ENCODE results near the gene EYA2. TPM values are rescaled to one million over a fixed set of nuclear protein-coding genes. Genes with fewer than 3 reads are reported as not detected.

Gene EYA2, protein sequence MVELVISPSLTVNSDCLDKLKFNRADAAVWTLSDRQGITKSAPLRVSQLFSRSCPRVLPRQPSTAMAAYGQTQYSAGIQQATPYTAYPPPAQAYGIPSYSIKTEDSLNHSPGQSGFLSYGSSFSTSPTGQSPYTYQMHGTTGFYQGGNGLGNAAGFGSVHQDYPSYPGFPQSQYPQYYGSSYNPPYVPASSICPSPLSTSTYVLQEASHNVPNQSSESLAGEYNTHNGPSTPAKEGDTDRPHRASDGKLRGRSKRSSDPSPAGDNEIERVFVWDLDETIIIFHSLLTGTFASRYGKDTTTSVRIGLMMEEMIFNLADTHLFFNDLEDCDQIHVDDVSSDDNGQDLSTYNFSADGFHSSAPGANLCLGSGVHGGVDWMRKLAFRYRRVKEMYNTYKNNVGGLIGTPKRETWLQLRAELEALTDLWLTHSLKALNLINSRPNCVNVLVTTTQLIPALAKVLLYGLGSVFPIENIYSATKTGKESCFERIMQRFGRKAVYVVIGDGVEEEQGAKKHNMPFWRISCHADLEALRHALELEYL
- total RNA-seq (1.1 and 1.8 TPM in 2 replicates), polyA plus RNA-seq (0.27 and 2.8 TPM in 2 replicates), polyA minus RNA-seq (1.9 and 2.3 TPM in 2 replicates)
- total RNA-seq (2013), result 0.89 TPM

DNA sequence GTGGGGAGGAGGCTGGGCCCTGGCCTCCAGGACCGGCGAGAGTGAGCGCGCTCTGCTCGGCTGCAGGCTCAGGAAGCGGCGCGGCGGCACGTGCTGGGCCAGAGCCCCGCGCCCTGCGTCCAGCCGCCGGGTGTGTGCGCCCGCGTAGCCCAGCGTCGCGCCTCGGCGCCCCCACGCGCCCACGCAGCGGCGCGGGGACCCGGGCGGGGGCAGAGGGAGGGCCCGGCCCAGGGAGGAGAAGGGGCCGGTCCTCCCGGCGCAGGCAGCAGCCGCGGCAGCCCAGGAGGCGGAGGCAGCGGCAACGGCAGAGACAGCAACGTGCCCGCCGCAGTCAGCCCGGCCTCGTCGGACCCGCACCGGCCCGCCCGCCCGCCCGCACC lies at the start of gene EYA2:
TSS of gene EYA2 (plus strand) at position 265 of the 380 bp plus-strand sequence. CDS start 95,168 bp downstream, outside the sequence.
- Histone ChIP-seq H3K27me3 (replicated peaks in 1 of 4; ENCODE audit: control extremely low read depth in 1 of 4, control insufficient read depth in 3 of 4, insufficient read depth in 4 of 4, low read length in 3 of 4) (peaks cover 1 to 31% (median 8%) of the 10 kb centered on the region in 4 experiments), H3K36me3 (replicated peaks in 1 of 2; ENCODE audit: control extremely low read depth in 1 of 2, control insufficient read depth in 1 of 2, extremely low read depth in 1 of 2, insufficient read depth in 2 of 2, low read length in 1 of 2) (no peaks in the 10 kb centered on the region), H4K20me1 (ENCODE audit: control insufficient read depth, insufficient read depth, low read length, poor library complexity, severe bottlenecking) (no peaks in the 10 kb centered on the region), H3K27ac (ENCODE audit: low read length in 2 of 2) (no peak within 1 kb of the TSS), H3K9me3 (ENCODE audit: control extremely low read depth in 1 of 3, control insufficient read depth in 2 of 3, insufficient read depth in 1 of 3, low read length in 2 of 3) (peaks cover 0 to 3% (median 0%) of the 10 kb centered on the region in 3 donors), H3K4me3 (ENCODE audit: control extremely low read depth in 1 of 5, extremely low read depth in 1 of 5, insufficient read depth in 1 of 5, low read depth in 2 of 5, low read length in 4 of 5) (peak within 1 kb of the TSS in 4 of 5 experiments; percentile 11 to 46 (median 20)), H3K79me2 (ENCODE audit: control insufficient read depth, insufficient read depth, low read length) (no peaks in the 10 kb centered on the region), H3K4me1 (ENCODE audit: control insufficient read depth in 2 of 2, insufficient read depth in 2 of 2, low read length in 2 of 2) (no peaks in the 10 kb centered on the region), H3K4me2 (replicated peaks; ENCODE audit: low read depth, low read length, poor library complexity, severe bottlenecking) (peak within 1 kb of the TSS; percentile 12), H2AFZ (ENCODE audit: insufficient read depth, low read depth, low read length, poor library complexity, severe bottlenecking) (no peak within 1 kb of the TSS), H3K9ac (ENCODE audit: low read length) (no peak within 1 kb of the TSS)
- H3K9me3 Mint-ChIP-seq (ENCODE audit: insufficient read depth), result no peaks in the 10 kb centered on the region
- H3K27me3 Mint-ChIP-seq, result peaks cover 69% of the 10 kb centered on the region
- H3K4me1 Mint-ChIP-seq, result peaks cover 2% of the 10 kb centered on the region
- intact Hi-C loops (cut with micrococcal nuclease), result no loop called here
- H3K4me3 Mint-ChIP-seq, result peak within 1 kb of the TSS; percentile 42
- TF ChIP-seq EZH2 (IDR thresholded peaks at IDR 0.05; ENCODE audit: borderline replicate concordance, insufficient read depth, low read depth, low read length, poor library complexity, severe bottlenecking), result no peak
- TF ChIP-seq, protein P1, sequence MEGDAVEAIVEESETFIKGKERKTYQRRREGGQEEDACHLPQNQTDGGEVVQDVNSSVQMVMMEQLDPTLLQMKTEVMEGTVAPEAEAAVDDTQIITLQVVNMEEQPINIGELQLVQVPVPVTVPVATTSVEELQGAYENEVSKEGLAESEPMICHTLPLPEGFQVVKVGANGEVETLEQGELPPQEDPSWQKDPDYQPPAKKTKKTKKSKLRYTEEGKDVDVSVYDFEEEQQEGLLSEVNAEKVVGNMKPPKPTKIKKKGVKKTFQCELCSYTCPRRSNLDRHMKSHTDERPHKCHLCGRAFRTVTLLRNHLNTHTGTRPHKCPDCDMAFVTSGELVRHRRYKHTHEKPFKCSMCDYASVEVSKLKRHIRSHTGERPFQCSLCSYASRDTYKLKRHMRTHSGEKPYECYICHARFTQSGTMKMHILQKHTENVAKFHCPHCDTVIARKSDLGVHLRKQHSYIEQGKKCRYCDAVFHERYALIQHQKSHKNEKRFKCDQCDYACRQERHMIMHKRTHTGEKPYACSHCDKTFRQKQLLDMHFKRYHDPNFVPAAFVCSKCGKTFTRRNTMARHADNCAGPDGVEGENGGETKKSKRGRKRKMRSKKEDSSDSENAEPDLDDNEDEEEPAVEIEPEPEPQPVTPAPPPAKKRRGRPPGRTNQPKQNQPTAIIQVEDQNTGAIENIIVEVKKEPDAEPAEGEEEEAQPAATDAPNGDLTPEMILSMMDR (IDR thresholded peaks at IDR 0.05), result no peak
- WGBS (ENCODE audit: insufficient coverage), result 2% methylated on average over 51 of the region's 52 CpGs
- no peak within 1 kb of the TSS for H3K27ac Mint-ChIP-seq
- DNase-seq, result no peak
- no peak for ATAC-seq (ENCODE audit: low read depth)
- POLR2A ChIA-PET, result no interaction called here
- CTCF ChIA-PET, result no interaction called here

DNA sequence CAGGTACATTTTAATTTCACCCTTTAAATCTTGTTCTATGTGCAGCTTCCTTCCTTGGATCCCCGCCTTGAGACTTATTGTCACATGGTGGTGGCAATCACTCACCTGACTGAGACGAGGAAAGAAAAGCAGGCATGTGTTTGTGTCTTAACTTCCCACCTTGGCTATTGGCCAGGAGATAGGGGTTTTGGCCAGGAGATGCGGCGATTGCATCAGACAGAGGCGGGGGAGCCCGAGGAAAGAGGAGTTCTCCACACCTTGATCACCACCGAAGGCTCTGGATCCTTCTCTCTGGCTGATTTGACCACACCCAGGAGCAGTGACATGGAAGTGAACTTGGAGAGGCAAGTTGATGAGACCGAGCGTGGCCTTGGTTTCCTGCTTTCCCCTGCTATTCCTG lies 49.7 kb upstream of the EYA2 start:
- Histone ChIP-seq H3K4me3 (ENCODE audit: control extremely low read depth in 1 of 5, extremely low read depth in 1 of 5, insufficient read depth in 1 of 5, low read depth in 2 of 5, low read length in 4 of 5) (no peak overlapping the region), H3K4me2 (replicated peaks; ENCODE audit: low read depth, low read length, poor library complexity, severe bottlenecking) (no peak overlapping the region), H3K4me1 (ENCODE audit: control insufficient read depth in 2 of 2, insufficient read depth in 2 of 2, low read length in 2 of 2) (no peaks in the 10 kb centered on the region), H3K27ac (ENCODE audit: low read length in 2 of 2) (no peak overlapping the region), H2AFZ (ENCODE audit: insufficient read depth, low read depth, low read length, poor library complexity, severe bottlenecking) (no peak overlapping the region), H3K27me3 (replicated peaks in 1 of 4; ENCODE audit: control extremely low read depth in 1 of 4, control insufficient read depth in 3 of 4, insufficient read depth in 4 of 4, low read length in 3 of 4) (peaks cover 0 to 7% (median 0%) of the 10 kb centered on the region in 4 experiments), H3K9ac (ENCODE audit: low read length) (no peak overlapping the region), H4K20me1 (ENCODE audit: control insufficient read depth, insufficient read depth, low read length, poor library complexity, severe bottlenecking) (no peaks in the 10 kb centered on the region), H3K36me3 (replicated peaks in 1 of 2; ENCODE audit: control extremely low read depth in 1 of 2, control insufficient read depth in 1 of 2, extremely low read depth in 1 of 2, insufficient read depth in 2 of 2, low read length in 1 of 2) (no peaks in the 10 kb centered on the region), H3K79me2 (ENCODE audit: control insufficient read depth, insufficient read depth, low read length) (no peaks in the 10 kb centered on the region), H3K9me3 (ENCODE audit: control extremely low read depth in 1 of 3, control insufficient read depth in 2 of 3, insufficient read depth in 1 of 3, low read length in 2 of 3) (no peaks in the 10 kb centered on the region)
- Mint-ChIP-seq H3K27ac (no peak overlapping the region), H3K4me1 (no peaks in the 10 kb centered on the region), H3K4me3 (no peak overlapping the region), H3K9me3 (ENCODE audit: insufficient read depth) (no peaks in the 10 kb centered on the region), H3K27me3 (peaks cover 16% of the 10 kb centered on the region)
- no peak for ATAC-seq (ENCODE audit: low read depth)
- WGBS (ENCODE audit: insufficient coverage), result 87% methylated on average over 7 of the region's 9 CpGs
- ChIA-PET CTCF (no interaction called here), POLR2A (no interaction called here)
- no peak for DNase-seq
- intact Hi-C loops (cut with micrococcal nuclease), result no loop called here
- no peak for TF ChIP-seq EZH2 (IDR thresholded peaks at IDR 0.05; ENCODE audit: borderline replicate concordance, insufficient read depth, low read depth, low read length, poor library complexity, severe bottlenecking)
- TF ChIP-seq, protein P1 (IDR thresholded peaks at IDR 0.05), result no peak

Data from B cell (primary cell).